ENCODE measurements around the gene ZNF200.

DNA sequence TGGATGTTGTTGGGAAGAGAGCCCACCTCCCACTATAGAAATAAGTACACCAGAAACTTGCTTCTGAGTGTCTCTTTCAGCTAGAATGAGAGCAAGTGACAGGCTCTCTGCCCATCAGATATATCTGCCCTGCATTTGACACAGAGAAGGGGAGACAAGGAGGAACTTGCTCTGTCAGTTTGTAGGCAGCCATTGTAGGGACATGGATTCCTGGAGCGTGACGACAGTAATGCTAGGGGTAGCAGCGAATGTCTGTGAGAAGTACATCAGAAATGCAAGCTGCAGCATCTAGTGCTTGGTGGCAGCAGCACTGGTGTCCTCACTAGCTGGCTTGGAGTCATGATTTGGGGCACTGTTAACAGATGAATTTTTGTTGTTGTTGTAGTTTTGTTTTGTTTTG, 23.0 kb downstream of the ZNF200 start:
- TF ChIP-seq, protein P1, sequence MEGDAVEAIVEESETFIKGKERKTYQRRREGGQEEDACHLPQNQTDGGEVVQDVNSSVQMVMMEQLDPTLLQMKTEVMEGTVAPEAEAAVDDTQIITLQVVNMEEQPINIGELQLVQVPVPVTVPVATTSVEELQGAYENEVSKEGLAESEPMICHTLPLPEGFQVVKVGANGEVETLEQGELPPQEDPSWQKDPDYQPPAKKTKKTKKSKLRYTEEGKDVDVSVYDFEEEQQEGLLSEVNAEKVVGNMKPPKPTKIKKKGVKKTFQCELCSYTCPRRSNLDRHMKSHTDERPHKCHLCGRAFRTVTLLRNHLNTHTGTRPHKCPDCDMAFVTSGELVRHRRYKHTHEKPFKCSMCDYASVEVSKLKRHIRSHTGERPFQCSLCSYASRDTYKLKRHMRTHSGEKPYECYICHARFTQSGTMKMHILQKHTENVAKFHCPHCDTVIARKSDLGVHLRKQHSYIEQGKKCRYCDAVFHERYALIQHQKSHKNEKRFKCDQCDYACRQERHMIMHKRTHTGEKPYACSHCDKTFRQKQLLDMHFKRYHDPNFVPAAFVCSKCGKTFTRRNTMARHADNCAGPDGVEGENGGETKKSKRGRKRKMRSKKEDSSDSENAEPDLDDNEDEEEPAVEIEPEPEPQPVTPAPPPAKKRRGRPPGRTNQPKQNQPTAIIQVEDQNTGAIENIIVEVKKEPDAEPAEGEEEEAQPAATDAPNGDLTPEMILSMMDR (conservative IDR thresholded peaks at IDR 0.05; ENCODE audit: low read length): no peak
- no peak for TF ChIP-seq EZH2phosphoT487 (IDR thresholded peaks at IDR 0.05; ENCODE audit: borderline replicate concordance)
